GM12878 (cell line): ENCODE results near the gene PLCXD1. TPM values are rescaled to one million over a fixed set of nuclear protein-coding genes. Genes with fewer than 3 reads are reported as not detected.

Experiments used
- BACH1 ChIP-seq: fragments of 450-650 bp; IDR thresholded peaks from 2 replicates; pipeline ENCODE4 v1.6.1; 2017; ENCODE audit warnings: mild to moderate bottlenecking, borderline replicate concordance
- CBFB ChIP-seq: IDR thresholded peaks from 2 replicates; pipeline ENCODE4 v1.6.1; 2016; ENCODE audit warnings: antibody characterized with exemption, low read depth
- CREB1 ChIP-seq: IDR thresholded peaks from 2 replicates; pipeline ENCODE4 v1.6.1; 2012; ENCODE audit warnings: low read depth, mild to moderate bottlenecking, inconsistent platforms
- FOXM1 ChIP-seq: IDR thresholded peaks from 2 replicates; pipeline ENCODE4 v1.6.1; 2012; ENCODE audit warnings: low read depth, mild to moderate bottlenecking, inconsistent platforms, low read length, moderate library complexity
- GATAD2B ChIP-seq: fragments of 450-650 bp; conservative IDR thresholded peaks from 2 replicates; pipeline ENCODE4 v1.6.1; 2017; ENCODE audit warnings: low read depth, mild to moderate bottlenecking, moderate library complexity
- HCFC1 ChIP-seq: fragments of 150-350 bp; IDR thresholded peaks from 2 replicates; pipeline ENCODE4 v1.6.1; 2014; ENCODE audit warnings: low read length
- HSF1 ChIP-seq: fragments of 150-350 bp; IDR thresholded peaks from 2 replicates; pipeline ENCODE4 v1.6.1; 2014; ENCODE audit warnings: mild to moderate bottlenecking, low read depth, low read length
- IRF3 ChIP-seq: fragments of 450-650 bp; IDR thresholded peaks from 2 replicates; pipeline ENCODE4 v1.6.1; 2014; ENCODE audit warnings: mild to moderate bottlenecking
- IRF5 ChIP-seq: fragments of 450-650 bp; IDR thresholded peaks from 2 replicates; pipeline ENCODE4 v1.6.1; 2017; ENCODE audit warnings: borderline replicate concordance
- JUNB ChIP-seq: IDR thresholded peaks from 2 replicates; pipeline ENCODE4 v1.6.1; 2016; ENCODE audit warnings: antibody characterized with exemption, mild to moderate bottlenecking
- LARP7 ChIP-seq: fragments of 450-650 bp; IDR thresholded peaks from 2 replicates; pipeline ENCODE4 v1.6.1; 2017; ENCODE audit warnings: mild to moderate bottlenecking
- MAX ChIP-seq: IDR thresholded peaks from 2 replicates; pipeline ENCODE4 v1.6.1; 2012; ENCODE audit warnings: low read depth, low read length, improper control_type of control experiment
- MXI1 ChIP-seq: fragments of 150-350 bp; IDR thresholded peaks from 2 replicates; pipeline ENCODE4 v1.6.1; 2011; ENCODE audit warnings: low read depth, mild to moderate bottlenecking, inconsistent platforms, low read length, improper control_type of control experiment
- NBN ChIP-seq: fragments of 450-650 bp; IDR thresholded peaks from 2 replicates; pipeline ENCODE4 v1.6.1; 2016
- NKRF ChIP-seq: fragments of 450-650 bp; conservative IDR thresholded peaks from 2 replicates; pipeline ENCODE4 v1.6.1; 2017; ENCODE audit warnings: mild to moderate bottlenecking, moderate library complexity
- PAX5 ChIP-seq: IDR thresholded peaks from 2 replicates; pipeline ENCODE4 v1.6.1; 2011; ENCODE audit warnings: low read depth, low read length, borderline replicate concordance
- RELB ChIP-seq: fragments of 450-650 bp; IDR thresholded peaks from 2 replicates; pipeline ENCODE4 v1.6.1; 2017; ENCODE audit warnings: low read depth, mild to moderate bottlenecking, moderate library complexity
- SMAD5 ChIP-seq: IDR thresholded peaks from 2 replicates; pipeline ENCODE4 v1.6.1; 2016; ENCODE audit warnings: antibody characterized with exemption, low read depth
- SMARCA5 ChIP-seq: fragments of 450-650 bp; IDR thresholded peaks from 2 replicates; pipeline ENCODE4 v1.6.1; 2017; ENCODE audit warnings: mild to moderate bottlenecking
- STAT1 ChIP-seq: fragments of 450-650 bp; conservative IDR thresholded peaks from 2 replicates; pipeline ENCODE4 v1.6.1; 2014; ENCODE audit warnings: antibody characterized with exemption, mild to moderate bottlenecking
- TCF12 ChIP-seq: IDR thresholded peaks from 2 replicates; pipeline ENCODE4 v1.6.1; 2011; ENCODE audit warnings: low read depth, mild to moderate bottlenecking, low read length
- YY1 ChIP-seq: IDR thresholded peaks from 2 replicates; pipeline ENCODE4 v1.6.1; 2011; ENCODE audit warnings: low read depth, mild to moderate bottlenecking, low read length
- ZNF384 ChIP-seq: IDR thresholded peaks from 2 replicates; pipeline ENCODE4 v1.6.1; 2012; ENCODE audit warnings: low read depth, mild to moderate bottlenecking, low read length, improper control_type of control experiment, borderline replicate concordance
- polyA plus RNA-seq, 11 experiments: library from polyadenylated mRNA; depleted of rRNA in 4 of 11; unstranded in 6 of 11; stranded (reverse) in 5 of 11; fragments of >200 nt; fragmentation: Nextera tagmentation in 4 of 11; fragmentation: Illumina TruSeq in 1 of 11; extraction: Ambion mirVana in 4 of 11; extraction: Trizol in 1 of 11; gene quantifications; 1 replicate in 1 of 11; 2 replicates in 10 of 11; pipeline versions ENCODE4 v1.2.1 to v1.2.3, GENCODE V29; 2011 to 2016; ENCODE audit warnings: inconsistent platforms in 2 of 11, missing spikeins in 2 of 11, low read depth in 1 of 11
- total RNA-seq, 4 experiments: library from RNA; depleted of rRNA in 3 of 4; stranded (reverse); fragments of >200 nt in 3 of 4; fragmentation: Illumina TruSeq in 1 of 4; extraction: Trizol in 1 of 4; gene quantifications; 2 replicates each; pipeline versions ENCODE4 v1.2.1 to v1.2.3, GENCODE V29; 2013 to 2021

The PLCXD1 gene
- total and polyA plus RNA-seq, 10 of the 15 experiments (the other 5 are each of a cell fraction or from before 2014, with no cell fraction given) = 2.4 to 49.7 (median 18.0) TPM

GRCh38 chrX:318068-318738 lies 37.0 kb downstream of the PLCXD1 start (continued):
- peak; percentile 89 for TF ChIP-seq NKRF
- TF ChIP-seq RELB = no peak
- TF ChIP-seq BACH1 = peak; percentile 92; the same call in 1 of the 2 replicates
- TF ChIP-seq FOXM1 = no peak
- TF ChIP-seq CBFB = 0 out of 2 replicates have a peak, but pooled peaks have one; percentile 46
- no peak; the same call in 1 of the 2 replicates for TF ChIP-seq JUNB
- TF ChIP-seq IRF5 = no peak
- peak; percentile 98 for TF ChIP-seq SMARCA5
- TF ChIP-seq MXI1 = no peak
- no peak for TF ChIP-seq MAX
- TF ChIP-seq STAT1 = peak; percentile 95
- no peak for TF ChIP-seq HSF1
- peak; percentile 97 for TF ChIP-seq LARP7
- 0 out of 2 replicates have a peak, but pooled peaks have one; percentile 14 for TF ChIP-seq YY1
- peak; percentile 83; the same call in 1 of the 2 replicates for TF ChIP-seq SMAD5
- no peak for TF ChIP-seq IRF3
- peak; percentile 26; the same call in 1 of the 2 replicates for TF ChIP-seq TCF12
- TF ChIP-seq GATAD2B = peak; percentile 47
- no peak for TF ChIP-seq NBN
- 0 out of 2 replicates have a peak, but pooled peaks have one; percentile 21 for TF ChIP-seq PAX5
- no peak for TF ChIP-seq ZNF384
- no peak; the same call in 1 of the 2 replicates for TF ChIP-seq HCFC1
- peak; percentile 78 for TF ChIP-seq CREB1
